HG03565 (cell line): Measurements from ENCODE around the gene KIAA0408.
A peak's percentile ranks its signal among the peaks of the same experiment; 100 is the strongest.
"Not testable (repeated sequence)": the region's sequence is repeated elsewhere in the genome, so short reads cannot be mapped to it uniquely, and the experiment has no call there.

ENCODE experiments used
- ATAC-seq: cut with Tn5 transposase; IDR thresholded peaks from one replicate; pipeline ENCODE4 v1.9.1; 2021; ENCODE audit warnings: mild to moderate bottlenecking, moderate library complexity; ENCODE audit not compliant: unreplicated experiment

Gene KIAA0408

GRCh38 chr6:127420556-127420955 is 38.6 kb downstream of the KIAA0408 start:
- peak; percentile 100 for ATAC-seq

- no peak for ATAC-seq
Measured at GRCh38 chr6:127415096-127415495, 44.1 kb downstream of the KIAA0408 start.

DNA sequence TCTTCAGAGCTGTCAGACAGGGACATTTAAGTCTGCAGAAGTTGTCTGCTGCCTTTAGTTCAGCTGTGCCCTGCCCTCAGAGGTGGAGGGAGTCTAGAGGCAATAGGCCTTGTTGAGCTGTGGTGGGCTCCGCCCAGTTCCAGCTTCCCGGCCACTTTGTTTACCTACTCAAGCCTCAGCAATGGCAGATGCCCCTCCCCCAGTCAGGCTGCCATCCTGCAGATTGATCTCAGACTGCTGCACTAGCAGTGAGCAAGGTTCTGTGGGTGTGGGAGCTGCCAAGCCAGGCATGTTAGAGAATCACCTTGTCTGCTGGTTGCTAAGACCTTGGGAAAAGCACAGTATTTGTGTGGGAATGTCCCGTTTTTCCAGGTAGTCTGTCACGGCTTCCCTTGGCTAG is 46.1 kb downstream of the KIAA0408 start:
- not testable (repeated sequence) for ATAC-seq

- ATAC-seq = not testable (repeated sequence)
Measured at GRCh38 chr6:127412016-127412415, 47.2 kb downstream of the KIAA0408 start.
